Stomach smooth muscle (tissue), 2 donors: ENCODE measurements around the gene SLC8A1.

ENCODE experiments used
- H3K27ac ChIP-seq: one replicate; pipeline ENCODE4 v1.7.0; 2013; ENCODE audit warnings: mild to moderate bottlenecking, low read length, inconsistent platforms
- H3K27me3 ChIP-seq, 2 donors: one replicate each; pipeline ENCODE4 v1.7.0; 2013; ENCODE audit warnings: low read length in 2 of 2; ENCODE audit not compliant: insufficient read depth in 2 of 2, control insufficient read depth in 1 of 2
- H3K36me3 ChIP-seq, 2 donors: one replicate each; pipeline ENCODE4 v1.7.0; 2013; ENCODE audit warnings: low read length in 2 of 2; ENCODE audit not compliant: control insufficient read depth in 2 of 2, insufficient read depth in 2 of 2
- H3K4me1 ChIP-seq: one replicate; pipeline ENCODE4 v1.7.0; 2013; ENCODE audit warnings: low read length; ENCODE audit not compliant: control insufficient read depth, insufficient read depth
- H3K4me3 ChIP-seq, 2 donors: one replicate each; pipeline ENCODE4 v1.7.0; 2013; ENCODE audit warnings: low read length in 2 of 2
- H3K9ac ChIP-seq, 2 donors: one replicate each; pipeline ENCODE4 v1.7.0; 2013; ENCODE audit warnings: low read length in 2 of 2, mild to moderate bottlenecking in 1 of 2
- H3K9me3 ChIP-seq, 2 donors: one replicate each; pipeline ENCODE4 v1.7.0; 2013; ENCODE audit warnings: low read length in 2 of 2; ENCODE audit not compliant: control insufficient read depth in 2 of 2
- donor health status: healthy.
- donor health status: Pancreatic carcinoma.

The SLC8A1 gene

DNA sequence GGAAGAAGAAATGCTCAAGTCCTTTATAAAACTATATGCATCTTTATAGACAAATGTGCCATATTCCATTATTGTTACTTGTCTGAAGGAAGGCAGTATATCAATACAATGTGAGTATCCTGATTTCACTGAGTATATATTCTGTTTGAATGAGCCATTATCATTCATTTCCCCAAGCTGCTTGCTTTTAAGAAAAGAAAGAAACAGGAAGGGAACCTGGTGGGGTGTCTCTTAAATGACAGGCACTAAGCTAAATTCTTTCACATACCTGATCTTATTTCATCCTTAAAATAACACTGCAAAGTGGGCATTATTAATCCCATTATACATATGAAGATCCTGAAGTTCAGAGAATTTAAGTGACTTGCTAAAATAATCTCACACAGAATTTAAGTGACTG lies 307.9 kb downstream of the SLC8A1 start:
- no peak overlapping the region for H3K4me3 ChIP-seq
- H3K36me3 ChIP-seq, result peaks cover 13 to 18% of the 10 kb centered on the region in 2 donors

GRCh38 chr2:40138314-40138713 lies 313.6 kb downstream of the SLC8A1 start:
- Histone ChIP-seq H3K9ac (no peak overlapping the region), H3K4me3 (no peak overlapping the region), H3K4me1 (no peaks in the 10 kb centered on the region), H3K27me3 (no peaks in the 10 kb centered on the region), H3K9me3 (no peaks in the 10 kb centered on the region), H3K36me3 (peaks cover 9 to 17% of the 10 kb centered on the region in 2 donors), H3K27ac (no peak overlapping the region)

More for the DNA sequence above, 307.9 kb downstream of the SLC8A1 start:
- Histone ChIP-seq H3K27ac (no peak overlapping the region), H3K9me3 (no peaks in the 10 kb centered on the region), H3K4me1 (no peaks in the 10 kb centered on the region), H3K27me3 (no peaks in the 10 kb centered on the region), H3K9ac (no peak overlapping the region)

- H3K9me3 ChIP-seq, result no peaks in the 10 kb centered on the region
- H3K27ac ChIP-seq, result no peak overlapping the region
Measured at GRCh38 chr2:40131081-40131704, 320.7 kb downstream of the SLC8A1 start.

GRCh38 chr2:40130251-40130994 lies 321.5 kb downstream of the SLC8A1 start:
- Histone ChIP-seq H3K9me3 (no peaks in the 10 kb centered on the region), H3K4me1 (peaks cover 29% of the 10 kb centered on the region), H3K9ac (no peak overlapping the region), H3K36me3 (no peaks in the 10 kb centered on the region), H3K27me3 (no peaks in the 10 kb centered on the region), H3K4me3 (no peak overlapping the region), H3K27ac (peak overlapping the region; percentile 46)

More at GRCh38 chr2:40131081-40131704, 320.7 kb downstream of the SLC8A1 start:
- H3K27me3 ChIP-seq, result no peaks in the 10 kb centered on the region
- no peaks in the 10 kb centered on the region for H3K36me3 ChIP-seq
- peaks cover 29% of the 10 kb centered on the region for H3K4me1 ChIP-seq
- H3K4me3 ChIP-seq, result no peak overlapping the region
- no peak overlapping the region for H3K9ac ChIP-seq

GRCh38 chr2:40129725-40130124 lies 322.2 kb downstream of the SLC8A1 start:
- Histone ChIP-seq H3K27me3 (no peaks in the 10 kb centered on the region), H3K27ac (peak overlapping the region; percentile 46), H3K4me3 (no peak overlapping the region), H3K9me3 (no peaks in the 10 kb centered on the region), H3K36me3 (no peaks in the 10 kb centered on the region), H3K9ac (no peak overlapping the region), H3K4me1 (peaks cover 29% of the 10 kb centered on the region)

- no peaks in the 10 kb centered on the region for H3K27me3 ChIP-seq
- H3K9me3 ChIP-seq, result no peaks in the 10 kb centered on the region
- no peak overlapping the region for H3K9ac ChIP-seq
- H3K4me3 ChIP-seq, result no peak overlapping the region
- H3K36me3 ChIP-seq, result no peaks in the 10 kb centered on the region
- H3K4me1 ChIP-seq, result peaks cover 29% of the 10 kb centered on the region
- H3K27ac ChIP-seq, result peak overlapping the region; percentile 38
Measured at GRCh38 chr2:40128796-40129195, 323.1 kb downstream of the SLC8A1 start.

- H3K4me3 ChIP-seq, result peak overlapping the region in 1 of 2 donors; percentile 0
- H3K4me1 ChIP-seq, result peaks cover 29% of the 10 kb centered on the region
- H3K27ac ChIP-seq, result peak overlapping the region; percentile 38
- no peaks in the 10 kb centered on the region for H3K27me3 ChIP-seq
- no peaks in the 10 kb centered on the region for H3K36me3 ChIP-seq
- peak overlapping the region in 1 of 2 donors; percentile 2 for H3K9ac ChIP-seq
- H3K9me3 ChIP-seq, result no peaks in the 10 kb centered on the region
Measured at GRCh38 chr2:40127890-40128557, 323.9 kb downstream of the SLC8A1 start.

GRCh38 chr2:40127146-40127545 lies 324.7 kb downstream of the SLC8A1 start:
- H3K9ac ChIP-seq, result no peak overlapping the region
- no peak overlapping the region for H3K27ac ChIP-seq
- no peaks in the 10 kb centered on the region for H3K27me3 ChIP-seq
- H3K9me3 ChIP-seq, result no peaks in the 10 kb centered on the region
- peaks cover 29% of the 10 kb centered on the region for H3K4me1 ChIP-seq
- H3K36me3 ChIP-seq, result no peaks in the 10 kb centered on the region
- H3K4me3 ChIP-seq, result no peak overlapping the region

GRCh38 chr2:40126006-40126405 lies 325.9 kb downstream of the SLC8A1 start:
- H3K9me3 ChIP-seq, result no peaks in the 10 kb centered on the region
- H3K27ac ChIP-seq, result no peak overlapping the region
- H3K27me3 ChIP-seq, result no peaks in the 10 kb centered on the region
- no peak overlapping the region for H3K9ac ChIP-seq
- peaks cover 28% of the 10 kb centered on the region for H3K4me1 ChIP-seq
- no peak overlapping the region for H3K4me3 ChIP-seq
- H3K36me3 ChIP-seq, result no peaks in the 10 kb centered on the region

- no peaks in the 10 kb centered on the region for H3K9me3 ChIP-seq
- H3K9ac ChIP-seq, result no peak overlapping the region
- no peak overlapping the region for H3K4me3 ChIP-seq
- H3K36me3 ChIP-seq, result peaks cover 0 to 3% of the 10 kb centered on the region in 2 donors
- H3K4me1 ChIP-seq, result peaks cover 7% of the 10 kb centered on the region
- no peaks in the 10 kb centered on the region for H3K27me3 ChIP-seq
- no peak overlapping the region for H3K27ac ChIP-seq
Measured at GRCh38 chr2:40123746-40124145, 328.1 kb downstream of the SLC8A1 start.
